H1 (cell line): ENCODE measurements around the gene CACNA1D. TPM values are rescaled to one million over a fixed set of nuclear protein-coding genes. Genes with fewer than 3 reads are reported as not detected.

Experiments
- CTCF ChIA-PET: fragments of 300-600 bp; sonication (Branson Sonifier 250); formaldehyde crosslinking; loops from one replicate; lab custom pipeline; 2021; ENCODE audit not compliant: partially characterized antibody; lab: Charles Lee
- POLR2A ChIA-PET: fragments of 300-600 bp; sonication (Branson Sonifier 250); formaldehyde crosslinking; loops from one replicate; lab custom pipeline; 2021; ENCODE audit warnings: inconsistent platforms; ENCODE audit not compliant: partially characterized antibody; lab: Charles Lee
- DNase-seq, 2 experiments: peaks; one replicate each; pipeline versions ENCODE4 v3.0.0 to v3.0.0-alpha.2; 2010 to 2022; ENCODE audit warnings: low spot score in 2 of 2, low read depth in 1 of 2, mixed read lengths in 1 of 2
- FAIRE-seq: peaks from 2 replicates; lab custom pipeline; 2011; peaks lifted over from hg19 to GRCh38; lab: Jason Lieb, UNC
- H2AFZ ChIP-seq: 2 replicates; pipeline ENCODE4 v1.8.1; 2012; ENCODE audit warnings: low read length, inconsistent platforms
- H2AK5ac ChIP-seq: 2 replicates; pipeline ENCODE4 v1.6.1; 2013; ENCODE audit warnings: low read depth, low read length
- H2BK120ac ChIP-seq: replicated peaks from 2 replicates; pipeline ENCODE3; 2013; ENCODE audit warnings: low read depth, low read length, inconsistent platforms
- H2BK12ac ChIP-seq: 2 replicates; pipeline ENCODE4 v1.6.1; 2013; ENCODE audit warnings: low read depth, low read length
- H2BK15ac ChIP-seq: 2 replicates; pipeline ENCODE4 v1.6.1; 2013; ENCODE audit warnings: low read length
- H2BK20ac ChIP-seq: 2 replicates; pipeline ENCODE4 v1.6.1; 2013; ENCODE audit warnings: low read length
- H2BK5ac ChIP-seq: 2 replicates; pipeline ENCODE4 v1.6.1; 2013; ENCODE audit warnings: low read depth, low read length
- H3K14ac ChIP-seq: 2 replicates; pipeline ENCODE4 v1.6.1; 2013; ENCODE audit warnings: inconsistent platforms; ENCODE audit not compliant: insufficient read length
- H3K18ac ChIP-seq: 2 replicates; pipeline ENCODE4 v1.6.1; 2013; ENCODE audit warnings: low read length; ENCODE audit errors: extremely low read depth
- H3K23ac ChIP-seq: 2 replicates; pipeline ENCODE4 v1.6.1; 2013; ENCODE audit warnings: inconsistent platforms; ENCODE audit not compliant: insufficient read length
- H3K23me2 ChIP-seq: 2 replicates; pipeline ENCODE4 v1.6.1; 2013; ENCODE audit warnings: low read depth, low read length
- H3K27ac ChIP-seq: 2 replicates; pipeline ENCODE4 v1.6.1; 2011; ENCODE audit warnings: low read depth, low read length, inconsistent platforms
- H3K27me3 ChIP-seq, 4 experiments: replicated peaks in 1 of 4; 1 replicate in 1 of 4; 2 replicates in 3 of 4; pipeline versions ENCODE4 v1.6.1 to v1.8.1; 2011 to 2013; ENCODE audit warnings: low read length in 3 of 4, mild to moderate bottlenecking in 3 of 4, inconsistent platforms in 2 of 4, mixed read lengths in 2 of 4, moderate library complexity in 1 of 4; ENCODE audit not compliant: control insufficient read depth in 3 of 4, insufficient read depth in 3 of 4; ENCODE audit errors: extremely low read depth in 1 of 4
- H3K36me3 ChIP-seq, 4 experiments: 2 replicates each; pipeline versions ENCODE4 v1.6.1 to v1.8.1; 2011 to 2013; ENCODE audit warnings: mild to moderate bottlenecking in 4 of 4, low read length in 3 of 4, moderate library complexity in 2 of 4, control low read depth in 1 of 4, inconsistent platforms in 1 of 4; ENCODE audit not compliant: insufficient read depth in 4 of 4, control insufficient read depth in 2 of 4
- H3K4ac ChIP-seq: replicated peaks from 2 replicates; pipeline ENCODE3; 2013; ENCODE audit warnings: low read length, low read depth, mixed read lengths, inconsistent platforms; ENCODE audit not compliant: insufficient read length
- H3K4me1 ChIP-seq, 4 experiments: replicated peaks in 1 of 4; 1 replicate in 1 of 4; 2 replicates in 3 of 4; pipeline versions ENCODE4 v1.6.1 to v1.8.1; 2011 to 2013; ENCODE audit warnings: low read length in 3 of 4, inconsistent platforms in 2 of 4, mixed read lengths in 1 of 4; ENCODE audit not compliant: insufficient read depth in 4 of 4, control insufficient read depth in 3 of 4
- H3K4me2 ChIP-seq, 2 experiments: 2 replicates each; pipeline versions ENCODE4 v1.6.1 to v1.8.1; 2011 to 2013; ENCODE audit warnings: low read depth in 2 of 2, low read length in 2 of 2, control low read depth in 1 of 2, inconsistent platforms in 1 of 2, mild to moderate bottlenecking in 1 of 2; ENCODE audit not compliant: insufficient read depth in 1 of 2
- H3K4me3 ChIP-seq, 4 experiments: fragments of 200-600, 300-600 bp in 1 of 4; sonication (generic), shearing (Covaris generic), sonication (Bioruptor Twin) in 1 of 4; 2 replicates each; pipeline versions ENCODE4 v1.5.1 to v1.8.1; 2011 to 2016; ENCODE audit warnings: low read length in 4 of 4, low read depth in 3 of 4, control low read depth in 2 of 4, inconsistent platforms in 2 of 4, mild to moderate bottlenecking in 2 of 4, mixed read lengths in 1 of 4, moderate library complexity in 1 of 4; ENCODE audit not compliant: insufficient read depth in 2 of 4; ENCODE audit errors: extremely low read depth in 1 of 4
- H3K56ac ChIP-seq: replicated peaks from 2 replicates; pipeline ENCODE3; 2013; ENCODE audit warnings: low read depth, mild to moderate bottlenecking, mixed read lengths, low read length, inconsistent platforms; ENCODE audit not compliant: insufficient read length
- H3K79me1 ChIP-seq: 2 replicates; pipeline ENCODE4 v1.6.1; 2013; ENCODE audit warnings: low read depth, low read length, control low read depth
- H3K79me2 ChIP-seq, 2 experiments: 2 replicates each; pipeline versions ENCODE4 v1.6.1 to v1.8.1; 2012 to 2013; ENCODE audit warnings: low read length in 2 of 2, mild to moderate bottlenecking in 2 of 2, inconsistent platforms in 1 of 2; ENCODE audit not compliant: insufficient read depth in 2 of 2, control insufficient read depth in 1 of 2
- H3K9ac ChIP-seq, 4 experiments: replicated peaks in 1 of 4; 1 replicate in 1 of 4; 2 replicates in 3 of 4; pipeline versions ENCODE4 v1.6.1 to v1.8.1; 2011 to 2013; ENCODE audit warnings: low read depth in 3 of 4, low read length in 3 of 4, control low read depth in 2 of 4, mild to moderate bottlenecking in 2 of 4, moderate library complexity in 2 of 4, inconsistent platforms in 1 of 4; ENCODE audit errors: extremely low read depth in 1 of 4
- H3K9me3 ChIP-seq, 2 experiments: 2 replicates each; pipeline versions ENCODE4 v1.6.1 to v1.8.1; 2012 to 2013; ENCODE audit warnings: mild to moderate bottlenecking in 2 of 2, moderate library complexity in 2 of 2, control low read depth in 1 of 2, inconsistent platforms in 1 of 2, low read depth in 1 of 2, low read length in 1 of 2, mixed read lengths in 1 of 2; ENCODE audit not compliant: insufficient read depth in 2 of 2
- H4K20me1 ChIP-seq, 2 experiments: replicated peaks in 1 of 2; 2 replicates each; pipeline versions ENCODE3 to v1.8.1; 2011 to 2013; ENCODE audit warnings: inconsistent platforms in 2 of 2, low read length in 2 of 2, mild to moderate bottlenecking in 1 of 2; ENCODE audit not compliant: insufficient read depth in 2 of 2, control insufficient read depth in 1 of 2
- H4K5ac ChIP-seq: 2 replicates; pipeline ENCODE4 v1.6.1; 2013; ENCODE audit warnings: low read length, low read depth, mixed read lengths, inconsistent platforms; ENCODE audit not compliant: insufficient read length
- H4K8ac ChIP-seq: 2 replicates; pipeline ENCODE4 v1.8.0; 2013; ENCODE audit warnings: mild to moderate bottlenecking, moderate library complexity, low read length, inconsistent platforms; ENCODE audit not compliant: insufficient read depth; ENCODE audit errors: extremely low read depth
- H4K91ac ChIP-seq: replicated peaks from 2 replicates; pipeline ENCODE3; 2013; ENCODE audit warnings: low read length, mixed read lengths, inconsistent platforms; ENCODE audit not compliant: insufficient read length
- BACH1 ChIP-seq: IDR thresholded peaks from 2 replicates; pipeline ENCODE4 v1.6.1; 2012; ENCODE audit warnings: low read length, improper control_type of control experiment
- MAFK ChIP-seq: IDR thresholded peaks from 2 replicates; pipeline ENCODE4 v1.6.1; 2012; ENCODE audit warnings: low read depth, mild to moderate bottlenecking, improper control_type of control experiment, low read length
- SP4 ChIP-seq: IDR thresholded peaks from 2 replicates; pipeline ENCODE4 v1.6.1; 2012; ENCODE audit warnings: low read length, inconsistent platforms
- WGBS, 2 experiments: shearing (Covaris generic) in 1 of 2; methylation state at CpG; one replicate each; pipeline versions ENCODE4 v1.1.6 to v1.1.7; 2013 to 2015; ENCODE audit warnings: low lambda C conversion rate in 2 of 2, mixed read lengths in 2 of 2, inconsistent platforms in 1 of 2, low coverage in 1 of 2, missing lambda C conversion rate in 1 of 2; ENCODE audit not compliant: insufficient replicate concordance in 2 of 2, insufficient coverage in 1 of 2, insufficient read length in 1 of 2; ENCODE audit errors: extremely low coverage in 1 of 2, missing lambda C conversion rate in 1 of 2; 5-methylcytosine and 5-hydroxymethylcytosine counted together
- polyA plus RNA-seq, 7 experiments: library from polyadenylated mRNA; depleted of rRNA in 3 of 7; stranded (reverse) in 5 of 7; unstranded in 2 of 7; fragments of >200 nt in 5 of 7; fragments of 200-250 nt in 2 of 7; gene quantifications; 1 replicate in 5 of 7; 2 replicates in 1 of 7; 4 replicates in 1 of 7; pipeline versions ENCODE4 v1.2.1 to v1.2.3, GENCODE V29; 2011 to 2013; ENCODE audit warnings: missing spikeins in 2 of 7, mixed read lengths in 2 of 7
- total RNA-seq: library from RNA; stranded (reverse); fragmentation: NEBNext Ultra II Directional; extraction: Animal tissue kit (Norgen Biotek cat#: 25700); gene quantifications from 2 replicates; pipeline ENCODE4 v1.2.1, GENCODE V29; 2021

Gene CACNA1D
- total and polyA plus RNA-seq, 2 of the 8 experiments (the other 6 are each of a cell fraction or from before 2014, with no cell fraction given), result 2.0 to 2.9 TPM

DNA sequence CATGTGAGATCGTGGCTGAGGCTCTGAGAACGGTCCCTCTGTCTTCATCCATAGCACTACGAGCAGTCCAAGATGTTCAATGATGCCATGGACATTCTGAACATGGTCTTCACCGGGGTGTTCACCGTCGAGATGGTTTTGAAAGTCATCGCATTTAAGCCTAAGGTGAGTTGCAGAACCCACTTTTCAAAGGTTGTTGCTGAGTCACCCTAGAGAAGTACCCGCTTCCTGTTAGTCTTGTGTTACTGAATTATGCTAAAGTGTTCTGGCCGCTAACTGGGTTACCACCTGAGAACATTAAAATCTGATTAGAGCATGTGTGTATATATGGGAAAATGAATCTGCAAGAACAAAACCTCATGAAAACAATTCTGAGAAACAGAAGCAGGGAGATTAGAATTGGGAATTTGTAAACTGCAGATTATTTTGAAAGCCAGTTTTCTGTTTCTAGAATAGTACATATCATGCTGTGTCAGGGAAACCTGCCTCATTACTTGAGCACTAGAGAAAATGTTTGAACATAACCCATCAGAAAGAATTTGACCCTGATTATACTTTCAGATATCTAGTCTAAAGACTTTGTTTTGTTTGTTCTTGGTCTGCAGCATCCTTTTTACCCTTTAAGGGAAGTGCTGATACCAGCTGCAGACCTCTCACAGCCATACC, 259.2 kb downstream of the CACNA1D start:
- Histone ChIP-seq H3K36me3 (no peaks in the 10 kb centered on the region), H4K5ac (no peak overlapping the region), H3K4me1 (peaks cover 3 to 10% (median 8%) of the 10 kb centered on the region in 4 experiments; a peak in 6 of 7 replicates), H4K8ac (no peak overlapping the region; the same call in 1 of the 2 replicates), H4K20me1 (no peaks in the 10 kb centered on the region), H3K23me2 (no peaks in the 10 kb centered on the region), H3K9ac (no peak overlapping the region), H3K18ac (no peak overlapping the region), H3K4ac (no peak overlapping the region), H3K27me3 (no peaks in the 10 kb centered on the region; a peak in 2 of 7 replicates), H3K79me1 (no peaks in the 10 kb centered on the region), H3K4me2 (no peak overlapping the region), H3K56ac (no peak overlapping the region), H2AFZ (no peak overlapping the region), H3K14ac (no peak overlapping the region), H2AK5ac (no peak overlapping the region), H3K4me3 (no peak overlapping the region), H2BK12ac (peak overlapping the region; percentile 20; the same call in 1 of the 2 replicates), H3K79me2 (no peaks in the 10 kb centered on the region), H2BK5ac (peak overlapping the region; percentile 49; the same call in 1 of the 2 replicates), H2BK120ac (no peak overlapping the region), H2BK20ac (no peak overlapping the region), H2BK15ac (0 out of 2 replicates have a peak overlapping the region, but pooled peaks have one; percentile 3), H3K23ac (no peak overlapping the region), H3K9me3 (no peaks in the 10 kb centered on the region), H4K91ac (no peak overlapping the region), H3K27ac (no peak overlapping the region)
- CTCF ChIA-PET, result no interaction called here
- POLR2A ChIA-PET, result no interaction called here
- DNase-seq (no peak), FAIRE-seq (no peak)
- TF ChIP-seq SP4 (no peak), MAFK (0 out of 2 replicates have a peak, but pooled peaks have one; percentile 7), BACH1 (peak; percentile 46; the same call in 1 of the 2 replicates)
- WGBS, 2 experiments, result 90% methylated on average over 9 of the region's 9 CpGs; no CpG with 5 or more reads in 1 of the 2 experiments
